HEK293 (cell line): ENCODE data around the gene HSF2BP.

ENCODE experiments used
- HOXA7 ChIP-seq: sonication (generic); formaldehyde crosslinking; IDR thresholded peaks from 2 replicates; pipeline ENCODE4 v1.8.1; 2022; ENCODE audit warnings: missing genetic modification reagents, borderline replicate concordance
- YY1 ChIP-seq: fragments of 450-650 bp; formaldehyde crosslinking; IDR thresholded peaks from 2 replicates; pipeline ENCODE4 v1.5.1; 2018; ENCODE audit warnings: missing biosample characterization, missing genetic modification characterization
- ZBTB7A ChIP-seq: fragments of 450-650 bp; formaldehyde crosslinking; IDR thresholded peaks from 2 replicates; pipeline ENCODE4 v1.5.1; 2016; ENCODE audit warnings: low read depth, missing biosample characterization, missing genetic modification characterization
- ZBTB8A ChIP-seq: fragments of 450-650 bp; formaldehyde crosslinking; IDR thresholded peaks from 2 replicates; pipeline ENCODE4 v1.5.1; 2016; ENCODE audit warnings: missing biosample characterization, missing genetic modification characterization
- ZNF10 ChIP-seq: fragments of 450-650 bp; formaldehyde crosslinking; IDR thresholded peaks from 2 replicates; pipeline ENCODE4 v1.5.1; 2017; ENCODE audit warnings: missing biosample characterization, missing genetic modification characterization
- ZNF2 ChIP-seq: fragments of 450-650 bp; formaldehyde crosslinking; IDR thresholded peaks from 2 replicates; pipeline ENCODE4 v1.5.1; 2016; ENCODE audit warnings: missing biosample characterization, missing genetic modification characterization
- ZNF354C ChIP-seq: fragments of 450-650 bp; formaldehyde crosslinking; IDR thresholded peaks from 2 replicates; pipeline ENCODE4 v1.5.1; 2016; ENCODE audit warnings: missing biosample characterization, missing genetic modification characterization, low read depth, borderline replicate concordance
- ZNF391 ChIP-seq: fragments of 450-650 bp; formaldehyde crosslinking; IDR thresholded peaks from 2 replicates; pipeline ENCODE4 v1.5.1; 2016; ENCODE audit warnings: low read depth, missing biosample characterization, missing genetic modification characterization, borderline replicate concordance
- ZNF707 ChIP-seq: fragments of 450-650 bp; formaldehyde crosslinking; IDR thresholded peaks from 2 replicates; pipeline ENCODE4 v1.5.1; 2016; ENCODE audit warnings: missing biosample characterization, missing genetic modification characterization
- TF ChIP-seq, protein P1 (sequence below): fragments of 450-650 bp; formaldehyde crosslinking; IDR thresholded peaks from 2 replicates; pipeline ENCODE4 v1.5.1; 2016; ENCODE audit warnings: missing biosample characterization, missing genetic modification characterization
- TF ChIP-seq, protein P2 (sequence below): fragments of 450-650 bp; formaldehyde crosslinking; IDR thresholded peaks from 2 replicates; pipeline ENCODE4 v1.5.1; 2016; ENCODE audit warnings: missing biosample characterization, missing genetic modification characterization
- TF ChIP-seq, protein P3 (sequence below): fragments of 450-650 bp; formaldehyde crosslinking; IDR thresholded peaks from 2 replicates; pipeline ENCODE4 v1.5.1; 2016; ENCODE audit warnings: missing biosample characterization, missing genetic modification characterization, low read depth
- TF ChIP-seq, protein P4 (sequence below): fragments of 450-650 bp; formaldehyde crosslinking; IDR thresholded peaks from 2 replicates; pipeline ENCODE4 v1.5.1; 2016; ENCODE audit warnings: missing biosample characterization, missing genetic modification characterization
- TF ChIP-seq, protein P5 (sequence below): fragments of 450-650 bp; formaldehyde crosslinking; IDR thresholded peaks from 2 replicates; pipeline ENCODE4 v1.5.1; 2016; ENCODE audit warnings: missing biosample characterization, missing genetic modification characterization

DNA sequence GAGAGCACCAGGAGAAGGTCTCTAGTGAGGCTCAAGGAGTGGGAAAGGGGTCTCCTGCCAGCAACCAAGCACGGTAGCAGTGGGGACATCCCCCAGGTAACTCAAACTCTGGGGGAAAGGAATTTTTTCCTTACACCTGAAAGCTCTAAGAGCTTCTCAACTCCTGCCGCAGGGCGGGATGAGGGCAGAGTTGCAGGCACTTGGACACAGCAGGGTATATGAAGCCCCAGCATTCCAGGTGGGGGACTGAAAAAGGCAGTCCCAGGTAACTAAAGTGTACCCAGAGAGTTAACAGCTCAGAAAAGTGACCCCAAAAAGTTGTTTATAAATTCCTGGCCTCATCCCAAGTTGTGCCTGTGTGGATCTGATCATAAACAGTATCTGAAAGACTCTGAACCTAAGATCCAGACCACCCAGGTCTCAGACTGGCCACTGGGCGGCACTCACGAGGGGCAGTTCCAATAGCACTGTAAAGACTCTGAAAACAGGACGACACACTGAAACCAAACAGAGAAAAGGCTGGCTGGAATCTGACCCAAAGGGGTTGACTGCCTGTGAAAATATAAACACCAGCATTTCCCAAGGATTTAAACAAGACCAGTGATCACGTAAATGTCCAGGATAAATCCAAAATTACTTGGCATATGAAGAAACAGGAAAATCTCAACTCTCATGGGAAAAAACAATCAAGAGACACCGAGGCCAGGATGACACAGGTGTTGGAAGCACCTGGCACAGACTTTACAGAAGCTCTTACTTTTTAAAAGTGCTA lies 47.5 kb downstream of the HSF2BP start:
- TF ChIP-seq ZBTB7A (tag by site-specific recombination) (no peak), ZNF391 (tag by site-specific recombination) (no peak), ZNF354C (tag by site-specific recombination) (no peak), HOXA7 (CRISPR knock-in tag) (no peak), ZNF2 (tag by site-specific recombination) (no peak), YY1 (tag by site-specific recombination) (no peak), ZNF10 (tag by site-specific recombination) (no peak), ZNF707 (tag by site-specific recombination) (no peak), ZBTB8A (tag by site-specific recombination) (no peak)
- TF ChIP-seq, protein P1, sequence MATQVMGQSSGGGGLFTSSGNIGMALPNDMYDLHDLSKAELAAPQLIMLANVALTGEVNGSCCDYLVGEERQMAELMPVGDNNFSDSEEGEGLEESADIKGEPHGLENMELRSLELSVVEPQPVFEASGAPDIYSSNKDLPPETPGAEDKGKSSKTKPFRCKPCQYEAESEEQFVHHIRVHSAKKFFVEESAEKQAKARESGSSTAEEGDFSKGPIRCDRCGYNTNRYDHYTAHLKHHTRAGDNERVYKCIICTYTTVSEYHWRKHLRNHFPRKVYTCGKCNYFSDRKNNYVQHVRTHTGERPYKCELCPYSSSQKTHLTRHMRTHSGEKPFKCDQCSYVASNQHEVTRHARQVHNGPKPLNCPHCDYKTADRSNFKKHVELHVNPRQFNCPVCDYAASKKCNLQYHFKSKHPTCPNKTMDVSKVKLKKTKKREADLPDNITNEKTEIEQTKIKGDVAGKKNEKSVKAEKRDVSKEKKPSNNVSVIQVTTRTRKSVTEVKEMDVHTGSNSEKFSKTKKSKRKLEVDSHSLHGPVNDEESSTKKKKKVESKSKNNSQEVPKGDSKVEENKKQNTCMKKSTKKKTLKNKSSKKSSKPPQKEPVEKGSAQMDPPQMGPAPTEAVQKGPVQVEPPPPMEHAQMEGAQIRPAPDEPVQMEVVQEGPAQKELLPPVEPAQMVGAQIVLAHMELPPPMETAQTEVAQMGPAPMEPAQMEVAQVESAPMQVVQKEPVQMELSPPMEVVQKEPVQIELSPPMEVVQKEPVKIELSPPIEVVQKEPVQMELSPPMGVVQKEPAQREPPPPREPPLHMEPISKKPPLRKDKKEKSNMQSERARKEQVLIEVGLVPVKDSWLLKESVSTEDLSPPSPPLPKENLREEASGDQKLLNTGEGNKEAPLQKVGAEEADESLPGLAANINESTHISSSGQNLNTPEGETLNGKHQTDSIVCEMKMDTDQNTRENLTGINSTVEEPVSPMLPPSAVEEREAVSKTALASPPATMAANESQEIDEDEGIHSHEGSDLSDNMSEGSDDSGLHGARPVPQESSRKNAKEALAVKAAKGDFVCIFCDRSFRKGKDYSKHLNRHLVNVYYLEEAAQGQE (tag by site-specific recombination) = no peak
- TF ChIP-seq, protein P2, sequence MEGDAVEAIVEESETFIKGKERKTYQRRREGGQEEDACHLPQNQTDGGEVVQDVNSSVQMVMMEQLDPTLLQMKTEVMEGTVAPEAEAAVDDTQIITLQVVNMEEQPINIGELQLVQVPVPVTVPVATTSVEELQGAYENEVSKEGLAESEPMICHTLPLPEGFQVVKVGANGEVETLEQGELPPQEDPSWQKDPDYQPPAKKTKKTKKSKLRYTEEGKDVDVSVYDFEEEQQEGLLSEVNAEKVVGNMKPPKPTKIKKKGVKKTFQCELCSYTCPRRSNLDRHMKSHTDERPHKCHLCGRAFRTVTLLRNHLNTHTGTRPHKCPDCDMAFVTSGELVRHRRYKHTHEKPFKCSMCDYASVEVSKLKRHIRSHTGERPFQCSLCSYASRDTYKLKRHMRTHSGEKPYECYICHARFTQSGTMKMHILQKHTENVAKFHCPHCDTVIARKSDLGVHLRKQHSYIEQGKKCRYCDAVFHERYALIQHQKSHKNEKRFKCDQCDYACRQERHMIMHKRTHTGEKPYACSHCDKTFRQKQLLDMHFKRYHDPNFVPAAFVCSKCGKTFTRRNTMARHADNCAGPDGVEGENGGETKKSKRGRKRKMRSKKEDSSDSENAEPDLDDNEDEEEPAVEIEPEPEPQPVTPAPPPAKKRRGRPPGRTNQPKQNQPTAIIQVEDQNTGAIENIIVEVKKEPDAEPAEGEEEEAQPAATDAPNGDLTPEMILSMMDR = peak; percentile 59
- TF ChIP-seq, protein P3, sequence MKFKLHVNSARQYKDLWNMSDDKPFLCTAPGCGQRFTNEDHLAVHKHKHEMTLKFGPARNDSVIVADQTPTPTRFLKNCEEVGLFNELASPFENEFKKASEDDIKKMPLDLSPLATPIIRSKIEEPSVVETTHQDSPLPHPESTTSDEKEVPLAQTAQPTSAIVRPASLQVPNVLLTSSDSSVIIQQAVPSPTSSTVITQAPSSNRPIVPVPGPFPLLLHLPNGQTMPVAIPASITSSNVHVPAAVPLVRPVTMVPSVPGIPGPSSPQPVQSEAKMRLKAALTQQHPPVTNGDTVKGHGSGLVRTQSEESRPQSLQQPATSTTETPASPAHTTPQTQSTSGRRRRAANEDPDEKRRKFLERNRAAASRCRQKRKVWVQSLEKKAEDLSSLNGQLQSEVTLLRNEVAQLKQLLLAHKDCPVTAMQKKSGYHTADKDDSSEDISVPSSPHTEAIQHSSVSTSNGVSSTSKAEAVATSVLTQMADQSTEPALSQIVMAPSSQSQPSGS (tag by site-specific recombination) = no peak
- TF ChIP-seq, protein P4, sequence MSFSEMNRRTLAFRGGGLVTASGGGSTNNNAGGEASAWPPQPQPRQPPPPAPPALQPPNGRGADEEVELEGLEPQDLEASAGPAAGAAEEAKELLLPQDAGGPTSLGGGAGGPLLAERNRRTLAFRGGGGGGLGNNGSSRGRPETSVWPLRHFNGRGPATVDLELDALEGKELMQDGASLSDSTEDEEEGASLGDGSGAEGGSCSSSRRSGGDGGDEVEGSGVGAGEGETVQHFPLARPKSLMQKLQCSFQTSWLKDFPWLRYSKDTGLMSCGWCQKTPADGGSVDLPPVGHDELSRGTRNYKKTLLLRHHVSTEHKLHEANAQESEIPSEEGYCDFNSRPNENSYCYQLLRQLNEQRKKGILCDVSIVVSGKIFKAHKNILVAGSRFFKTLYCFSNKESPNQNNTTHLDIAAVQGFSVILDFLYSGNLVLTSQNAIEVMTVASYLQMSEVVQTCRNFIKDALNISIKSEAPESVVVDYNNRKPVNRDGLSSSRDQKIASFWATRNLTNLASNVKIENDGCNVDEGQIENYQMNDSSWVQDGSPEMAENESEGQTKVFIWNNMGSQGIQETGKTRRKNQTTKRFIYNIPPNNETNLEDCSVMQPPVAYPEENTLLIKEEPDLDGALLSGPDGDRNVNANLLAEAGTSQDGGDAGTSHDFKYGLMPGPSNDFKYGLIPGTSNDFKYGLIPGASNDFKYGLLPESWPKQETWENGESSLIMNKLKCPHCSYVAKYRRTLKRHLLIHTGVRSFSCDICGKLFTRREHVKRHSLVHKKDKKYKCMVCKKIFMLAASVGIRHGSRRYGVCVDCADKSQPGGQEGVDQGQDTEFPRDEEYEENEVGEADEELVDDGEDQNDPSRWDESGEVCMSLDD (tag by site-specific recombination) = no peak
- TF ChIP-seq, protein P5, sequence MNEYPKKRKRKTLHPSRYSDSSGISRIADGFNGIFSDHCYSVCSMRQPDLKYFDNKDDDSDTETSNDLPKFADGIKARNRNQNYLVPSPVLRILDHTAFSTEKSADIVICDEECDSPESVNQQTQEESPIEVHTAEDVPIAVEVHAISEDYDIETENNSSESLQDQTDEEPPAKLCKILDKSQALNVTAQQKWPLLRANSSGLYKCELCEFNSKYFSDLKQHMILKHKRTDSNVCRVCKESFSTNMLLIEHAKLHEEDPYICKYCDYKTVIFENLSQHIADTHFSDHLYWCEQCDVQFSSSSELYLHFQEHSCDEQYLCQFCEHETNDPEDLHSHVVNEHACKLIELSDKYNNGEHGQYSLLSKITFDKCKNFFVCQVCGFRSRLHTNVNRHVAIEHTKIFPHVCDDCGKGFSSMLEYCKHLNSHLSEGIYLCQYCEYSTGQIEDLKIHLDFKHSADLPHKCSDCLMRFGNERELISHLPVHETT (tag by site-specific recombination) = no peak
